Natural killer cell (primary cell): ENCODE results near the gene INSRR. TPM values are rescaled to one million over a fixed set of nuclear protein-coding genes. Genes with fewer than 3 reads are reported as not detected.

Source experiments
- ATAC-seq, 3 donors: fragments of 150-1000 bp in 2 of 3; fragments of 200-7000 bp in 1 of 3; cut with Tn5 transposase; 1 replicate in 1 of 3; 2 replicates in 2 of 3; pipeline ENCODE4 v1.10.0; 2021; ENCODE audit warnings: mild to moderate bottlenecking in 2 of 3, moderate library complexity in 2 of 3
- DNase-seq, 2 donors: peaks; one replicate each; pipeline versions ENCODE4 v3.0.0 to v3.0.0-alpha.2; 2013 to 2021; ENCODE audit warnings: mixed read lengths in 1 of 2
- H3K27ac ChIP-seq: one replicate; pipeline ENCODE4 v1.5.1; 2013; ENCODE audit warnings: mild to moderate bottlenecking, low read length
- H3K27me3 ChIP-seq: one replicate; pipeline ENCODE4 v1.6.1; 2013; ENCODE audit warnings: low read length; ENCODE audit not compliant: control insufficient read depth, insufficient read depth
- H3K36me3 ChIP-seq: one replicate; pipeline ENCODE4 v1.6.1; 2013; ENCODE audit warnings: low read length; ENCODE audit not compliant: control insufficient read depth, insufficient read depth
- H3K4me1 ChIP-seq: one replicate; pipeline ENCODE4 v1.6.1; 2013; ENCODE audit warnings: low read length; ENCODE audit not compliant: control insufficient read depth, insufficient read depth
- H3K4me3 ChIP-seq: one replicate; pipeline ENCODE4 v1.5.1; 2013; ENCODE audit warnings: low read length
- H3K9me3 ChIP-seq: one replicate; pipeline ENCODE4 v1.6.1; 2013; ENCODE audit warnings: low read length; ENCODE audit not compliant: control insufficient read depth, insufficient read depth
- H3K27ac Mint-ChIP-seq, 2 donors: one replicate each; pipeline ENCODE4 v1.8.0; 2022; ENCODE audit warnings: mild to moderate bottlenecking in 2 of 2, mixed read lengths in 2 of 2, moderate library complexity in 1 of 2
- H3K27me3 Mint-ChIP-seq, 2 donors: one replicate each; pipeline ENCODE4 v1.8.0; 2022; ENCODE audit warnings: low read depth in 2 of 2, mixed read lengths in 2 of 2
- H3K36me3 Mint-ChIP-seq: one replicate; pipeline ENCODE4 v1.8.0; 2022; ENCODE audit warnings: mixed read lengths
- H3K4me1 Mint-ChIP-seq, 2 donors: one replicate each; pipeline ENCODE4 v1.8.0; 2022; ENCODE audit warnings: mixed read lengths in 2 of 2
- H3K4me3 Mint-ChIP-seq: one replicate; pipeline ENCODE4 v1.8.0; 2022; ENCODE audit warnings: mild to moderate bottlenecking, moderate library complexity, mixed read lengths
- H3K9me3 Mint-ChIP-seq, 2 donors: one replicate each; pipeline ENCODE4 v1.8.0; 2022; ENCODE audit warnings: mixed read lengths in 2 of 2
- CTCF ChIP-seq: fragments of 200-600 bp; IDR thresholded peaks from one replicate; pipeline ENCODE4 v1.8.0; 2022; ENCODE audit warnings: antibody characterized with exemption
- WGBS: methylation state at CpG from one replicate; pipeline ENCODE4 v1.1.7; 2013; ENCODE audit warnings: missing lambda C conversion rate; ENCODE audit not compliant: insufficient coverage; 5-methylcytosine and 5-hydroxymethylcytosine counted together
- intact Hi-C: fragments of 100-400 bp; cut with micrococcal nuclease; formaldehyde crosslinking; loops from one replicate; pipeline ENCODE4 v1.14.2; 2022
- total RNA-seq, 4 donors: library from RNA; stranded (reverse); fragments of 120-200 nt in 1 of 4; gene quantifications; one replicate each; pipeline versions ENCODE4 v1.2.3 to v1.2.4, GENCODE V29; 2013 to 2022

INSRR gene
- total RNA-seq, 3 donors from 2014 or later (not counting 1 experiment from before 2014, with no cell fraction given) = 0.10 to 0.18 (median 0.14) TPM

GRCh38 chr1:156893048-156893953, 34.4 kb upstream of the INSRR start, which contains the start of gene PEAR1:
Gene PEAR1 (plus strand): TSS chr1:156893718. CDS start chr1:156903927, 10,209 bp downstream.
- no peak within 1 kb of the TSS for H3K27ac Mint-ChIP-seq
- peaks cover 30 to 51% of the 10 kb centered on the region in 2 donors for H3K27me3 Mint-ChIP-seq
- ATAC-seq (no peak), DNase-seq (peak in 1 of 2 donors; percentile 27)
- WGBS = 12% methylated on average over 57 of the region's 60 CpGs
- peak within 1 kb of the TSS; percentile 75 for H3K4me3 Mint-ChIP-seq
- H3K9me3 ChIP-seq = no peaks in the 10 kb centered on the region
- no peaks in the 10 kb centered on the region for H3K36me3 ChIP-seq
- H3K4me1 Mint-ChIP-seq = peaks cover 12 to 28% of the 10 kb centered on the region in 2 donors
- no peaks in the 10 kb centered on the region for H3K36me3 Mint-ChIP-seq
- H3K4me1 ChIP-seq = peaks cover 20% of the 10 kb centered on the region
- H3K27me3 ChIP-seq = peaks cover 29% of the 10 kb centered on the region
- H3K4me3 ChIP-seq = no peak within 1 kb of the TSS
- H3K9me3 Mint-ChIP-seq = no peaks in the 10 kb centered on the region
- no peak within 1 kb of the TSS for H3K27ac ChIP-seq
- no peak for TF ChIP-seq CTCF
- intact Hi-C loops = no loop called here

GRCh38 chr1:156892190-156893047, 33.5 kb upstream of the INSRR start:
- TF ChIP-seq CTCF = peak; percentile 72
- H3K27ac Mint-ChIP-seq = no peak overlapping the region
- peaks cover 30 to 49% of the 10 kb centered on the region in 2 donors for H3K27me3 Mint-ChIP-seq

GRCh38 chr1:156889802-156890580, 31.1 kb upstream of the INSRR start:
- Histone ChIP-seq H3K4me3 (no peak overlapping the region), H3K9me3 (no peaks in the 10 kb centered on the region), H3K27me3 (peaks cover 29% of the 10 kb centered on the region), H3K27ac (no peak overlapping the region), H3K36me3 (no peaks in the 10 kb centered on the region), H3K4me1 (peaks cover 20% of the 10 kb centered on the region)
- H3K4me1 Mint-ChIP-seq = peaks cover 8 to 21% of the 10 kb centered on the region in 2 donors
- no peaks in the 10 kb centered on the region for H3K36me3 Mint-ChIP-seq
- WGBS = 43% methylated on average over 8 of the region's 8 CpGs
- no peaks in the 10 kb centered on the region for H3K9me3 Mint-ChIP-seq
- peaks cover 30 to 46% of the 10 kb centered on the region in 2 donors for H3K27me3 Mint-ChIP-seq
- peak overlapping the region; percentile 29 for H3K4me3 Mint-ChIP-seq
- peak; percentile 78 for TF ChIP-seq CTCF
- ATAC-seq (peak; percentile 38 to 53 (median 45)), DNase-seq (peak; percentile 44 to 73)
- intact Hi-C loops = loop anchor here (1.0 to 2.0 kb wide), 4 partner anchors 51 to 201 kb away; no protein-coding TSS in a partner anchor
- H3K27ac Mint-ChIP-seq = no peak overlapping the region

More at GRCh38 chr1:156892190-156893047, 33.5 kb upstream of the INSRR start:
- peaks cover 9 to 23% of the 10 kb centered on the region in 2 donors for H3K4me1 Mint-ChIP-seq
- no peak overlapping the region for H3K4me3 ChIP-seq
- H3K27ac ChIP-seq = no peak overlapping the region
- H3K4me3 Mint-ChIP-seq = peak overlapping the region; percentile 75
- H3K27me3 ChIP-seq = peaks cover 29% of the 10 kb centered on the region
- H3K36me3 ChIP-seq = no peaks in the 10 kb centered on the region
- no peaks in the 10 kb centered on the region for H3K36me3 Mint-ChIP-seq
- no peaks in the 10 kb centered on the region for H3K9me3 ChIP-seq
- WGBS = 5% methylated on average over 48 of the region's 48 CpGs
- intact Hi-C loops = no loop called here
- DNase-seq (peak; percentile 75 to 91), ATAC-seq (peak; percentile 87 to 96 (median 96))
- no peaks in the 10 kb centered on the region for H3K9me3 Mint-ChIP-seq
- peaks cover 20% of the 10 kb centered on the region for H3K4me1 ChIP-seq
